ENCODE measurements around the gene NDST3.
"Not testable (repeated sequence)": the region's sequence is repeated elsewhere in the genome, so short reads cannot be mapped to it uniquely, and the experiment has no call there.

The NDST3 gene

GRCh38 chr4:118278473-118279274, 244.4 kb downstream of the NDST3 start:
- DNase-seq = peak; percentile 95

- no peak for DNase-seq
Observed at GRCh38 chr4:118279328-118279727, 245.0 kb downstream of the NDST3 start.

GRCh38 chr4:118279920-118280432, 245.7 kb downstream of the NDST3 start:
- DNase-seq = no peak

GRCh38 chr4:118280501-118281218, 246.4 kb downstream of the NDST3 start:
- peak; percentile 4 for DNase-seq

- DNase-seq = no peak
Observed at GRCh38 chr4:118281611-118282442, 247.5 kb downstream of the NDST3 start.

GRCh38 chr4:118282692-118283091, 248.4 kb downstream of the NDST3 start:
- DNase-seq = no peak

- DNase-seq = no peak
Observed at GRCh38 chr4:118284169-118284568, 249.9 kb downstream of the NDST3 start.

- no peak for DNase-seq
Observed at GRCh38 chr4:118285931-118286330, 251.6 kb downstream of the NDST3 start.

- DNase-seq = no peak
Observed at GRCh38 chr4:118286685-118287084, 252.4 kb downstream of the NDST3 start.

- no peak for DNase-seq
Observed at GRCh38 chr4:118287711-118288451, 253.6 kb downstream of the NDST3 start.

- no peak for DNase-seq
Observed at GRCh38 chr4:118289794-118290193, 255.5 kb downstream of the NDST3 start.

GRCh38 chr4:118290951-118291350, 256.7 kb downstream of the NDST3 start:
- DNase-seq = no peak

- no peak for DNase-seq
Observed at GRCh38 chr4:118296729-118297128, 262.4 kb downstream of the NDST3 start.

- DNase-seq = not testable (repeated sequence)
Observed at GRCh38 chr4:118299619-118300018, 265.3 kb downstream of the NDST3 start.

GRCh38 chr4:118307643-118308042, 273.4 kb downstream of the NDST3 start:
- no peak for DNase-seq
